Left lung (tissue), 14 donors: ENCODE measurements around the gene MSANTD1. TPM values are rescaled to one million over a fixed set of nuclear protein-coding genes. Genes with fewer than 3 reads are reported as not detected.

Experiments used
- ATAC-seq: fragments of 200-7000 bp; cut with Tn5 transposase; one replicate; pipeline ENCODE4 v1.9.1; 2020; ENCODE audit warnings: moderate library complexity
- DNase-seq, 4 donors: peaks; one replicate each; pipeline ENCODE4 v3.0.0-alpha.2; 2013 to 2020
- H3K27ac ChIP-seq, 2 donors: fragments of 200-600 bp; sonication (generic) in 1 of 2; one replicate each; pipeline versions ENCODE4 v1.5.0 to v1.8.0; 2020 to 2021
- H3K27me3 ChIP-seq, 2 donors: fragments of 200-600 bp; sonication (generic) in 1 of 2; one replicate each; pipeline versions ENCODE4 v1.5.0 to v1.8.0; 2020 to 2021
- H3K36me3 ChIP-seq, 2 donors: fragments of 200-600 bp; sonication (generic) in 1 of 2; one replicate each; pipeline versions ENCODE4 v1.5.0 to v1.8.0; 2020 to 2021
- H3K4me1 ChIP-seq, 2 donors: fragments of 200-600 bp; one replicate each; pipeline ENCODE4 v1.8.0; 2021
- H3K4me3 ChIP-seq, 2 donors: fragments of 200-600 bp; sonication (generic) in 1 of 2; one replicate each; pipeline versions ENCODE4 v1.5.0 to v1.8.0; 2020 to 2021; ENCODE audit warnings: mild to moderate bottlenecking in 1 of 2
- H3K9me3 ChIP-seq, 2 donors: fragments of 200-600 bp; sonication (generic) in 1 of 2; one replicate each; pipeline versions ENCODE4 v1.5.0 to v1.8.0; 2020 to 2021
- intact Hi-C, 2 donors: fragments of 100-400 bp; cut with DNase I; formaldehyde crosslinking; loops; one replicate each; pipeline versions ENCODE4 v1.11.2 to v1.14.2; 2022
- long read RNA-seq, 12 donors: library from polyadenylated mRNA in 2 of 12; unstranded in 2 of 12; transcript quantifications; one replicate each; pipeline ENCODE4 v2.0.0 and lab custom pipeline, GENCODE V29; 2019 to 2026
- polyA plus RNA-seq, 6 donors: library from polyadenylated mRNA; unstranded; fragments of 120-200 nt; gene quantifications; one replicate each; pipeline ENCODE4 v1.2.1, GENCODE V29; 2013; ENCODE audit not compliant: insufficient read length in 6 of 6
- total RNA-seq, 2 donors: library from RNA; stranded (reverse); fragmentation: NEBNext Ultra II Directional; extraction: Animal tissue kit (Norgen Biotek cat#: 25700); gene quantifications; one replicate each; pipeline ENCODE4 v1.2.1, GENCODE V29; 2021
- TF ChIP-seq, protein P1 (sequence below), 2 donors: fragments of 200-600 bp; sonication (generic) in 1 of 2; IDR thresholded peaks; one replicate each; pipeline versions ENCODE4 v1.5.0 to v1.8.0; 2021; ENCODE audit warnings: antibody characterized with exemption in 2 of 2
- donor health status: DM: no; HTN: yes; CAD: no.
- donor health status: DM: no; HTN: no; CAD: no.

The MSANTD1 gene
- total RNA-seq (1 to 10 TPM; 1.1 to 1.4 TPM), polyA plus RNA-seq (1 to 10 TPM in 3 of 6 donors, under 1 TPM in 3; 0.54 to 1.2 (median 0.99) TPM)
- long read RNA-seq, donor 1 = 0 reads
- long read RNA-seq, donor 2 = 0 reads
- long read RNA-seq, donor 3 = 0 reads
- long read RNA-seq, donor 4, partial matches to known transcripts = 0 of 2 reads
- long read RNA-seq, donor 4, other reads (novel, unspliced or antisense) = 2 of 2 reads
- long read RNA-seq, donor 5 = 0 reads
- long read RNA-seq, donor 6 = 0 reads
- long read RNA-seq, donor 7 = 0 reads
- long read RNA-seq, donor 8 = 0 reads
- long read RNA-seq, donor 9 = 0 reads
- long read RNA-seq, donor 10, partial matches to known transcripts = 3 of 5 reads
- long read RNA-seq, donor 10, other reads (novel, unspliced or antisense) = 2 of 5 reads
- long read RNA-seq, donor 11, partial matches to known transcripts = 0 of 2 reads
- long read RNA-seq, donor 11, other reads (novel, unspliced or antisense) = 0 of 2 reads
- long read RNA-seq, donor 12 = 0 reads

DNA sequence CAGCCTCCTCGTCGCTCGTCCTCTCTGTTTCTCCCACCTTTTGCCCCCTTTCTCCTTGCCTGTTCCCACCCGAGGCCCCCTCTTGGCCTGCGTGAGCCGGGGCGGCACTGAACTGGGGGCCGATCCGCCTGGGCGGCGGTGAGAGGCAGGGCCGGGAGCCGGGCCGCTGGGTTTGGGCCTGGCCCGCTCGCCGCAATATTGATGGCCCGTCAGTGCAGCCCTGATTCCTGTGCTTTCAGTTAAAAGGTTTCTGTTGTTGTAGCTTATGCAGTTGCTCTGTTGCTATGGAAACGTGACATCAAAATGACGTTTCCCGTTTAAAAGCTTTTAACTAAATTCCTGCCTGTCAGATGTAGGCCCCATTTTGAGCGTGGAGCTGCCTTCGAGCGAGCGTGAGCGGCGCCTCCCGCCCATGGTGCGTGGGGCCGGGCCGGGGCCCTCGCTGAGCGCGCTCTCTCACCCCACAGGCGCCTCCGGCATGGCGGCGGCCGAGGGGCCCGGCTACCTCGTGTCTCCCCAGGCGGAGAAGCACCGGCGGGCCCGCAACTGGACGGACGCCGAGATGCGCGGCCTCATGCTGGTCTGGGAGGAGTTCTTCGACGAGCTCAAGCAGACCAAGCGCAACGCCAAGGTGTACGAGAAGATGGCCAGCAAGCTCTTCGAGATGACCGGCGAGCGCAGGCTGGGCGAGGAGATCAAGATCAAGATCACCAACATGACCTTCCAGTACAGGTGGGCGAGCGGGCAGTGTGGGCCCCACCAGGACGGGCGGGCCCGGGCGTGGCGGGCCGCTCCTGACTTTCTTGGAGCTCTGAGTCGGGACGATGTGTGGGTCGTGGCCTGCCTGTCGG is at the start of gene MSANTD1:
MSANTD1 (plus strand) TSS at position 349 of the 851 bp plus-strand sequence; CDS start at position 413, 64 bp downstream.
- ATAC-seq (no peak), DNase-seq (peak in 2 of 4 donors; percentile 57 to 78)
- no peaks in the 10 kb centered on the region for H3K9me3 ChIP-seq
- H3K27ac ChIP-seq = no peak within 1 kb of the TSS
- H3K4me3 ChIP-seq = no peak within 1 kb of the TSS
- intact Hi-C loops = no loop called here
- no peaks in the 10 kb centered on the region for H3K4me1 ChIP-seq
- H3K36me3 ChIP-seq = no peaks in the 10 kb centered on the region
- TF ChIP-seq, protein P1, sequence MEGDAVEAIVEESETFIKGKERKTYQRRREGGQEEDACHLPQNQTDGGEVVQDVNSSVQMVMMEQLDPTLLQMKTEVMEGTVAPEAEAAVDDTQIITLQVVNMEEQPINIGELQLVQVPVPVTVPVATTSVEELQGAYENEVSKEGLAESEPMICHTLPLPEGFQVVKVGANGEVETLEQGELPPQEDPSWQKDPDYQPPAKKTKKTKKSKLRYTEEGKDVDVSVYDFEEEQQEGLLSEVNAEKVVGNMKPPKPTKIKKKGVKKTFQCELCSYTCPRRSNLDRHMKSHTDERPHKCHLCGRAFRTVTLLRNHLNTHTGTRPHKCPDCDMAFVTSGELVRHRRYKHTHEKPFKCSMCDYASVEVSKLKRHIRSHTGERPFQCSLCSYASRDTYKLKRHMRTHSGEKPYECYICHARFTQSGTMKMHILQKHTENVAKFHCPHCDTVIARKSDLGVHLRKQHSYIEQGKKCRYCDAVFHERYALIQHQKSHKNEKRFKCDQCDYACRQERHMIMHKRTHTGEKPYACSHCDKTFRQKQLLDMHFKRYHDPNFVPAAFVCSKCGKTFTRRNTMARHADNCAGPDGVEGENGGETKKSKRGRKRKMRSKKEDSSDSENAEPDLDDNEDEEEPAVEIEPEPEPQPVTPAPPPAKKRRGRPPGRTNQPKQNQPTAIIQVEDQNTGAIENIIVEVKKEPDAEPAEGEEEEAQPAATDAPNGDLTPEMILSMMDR (IDR thresholded peaks at IDR 0.05) = no peak
- no peaks in the 10 kb centered on the region for H3K27me3 ChIP-seq

DNA sequence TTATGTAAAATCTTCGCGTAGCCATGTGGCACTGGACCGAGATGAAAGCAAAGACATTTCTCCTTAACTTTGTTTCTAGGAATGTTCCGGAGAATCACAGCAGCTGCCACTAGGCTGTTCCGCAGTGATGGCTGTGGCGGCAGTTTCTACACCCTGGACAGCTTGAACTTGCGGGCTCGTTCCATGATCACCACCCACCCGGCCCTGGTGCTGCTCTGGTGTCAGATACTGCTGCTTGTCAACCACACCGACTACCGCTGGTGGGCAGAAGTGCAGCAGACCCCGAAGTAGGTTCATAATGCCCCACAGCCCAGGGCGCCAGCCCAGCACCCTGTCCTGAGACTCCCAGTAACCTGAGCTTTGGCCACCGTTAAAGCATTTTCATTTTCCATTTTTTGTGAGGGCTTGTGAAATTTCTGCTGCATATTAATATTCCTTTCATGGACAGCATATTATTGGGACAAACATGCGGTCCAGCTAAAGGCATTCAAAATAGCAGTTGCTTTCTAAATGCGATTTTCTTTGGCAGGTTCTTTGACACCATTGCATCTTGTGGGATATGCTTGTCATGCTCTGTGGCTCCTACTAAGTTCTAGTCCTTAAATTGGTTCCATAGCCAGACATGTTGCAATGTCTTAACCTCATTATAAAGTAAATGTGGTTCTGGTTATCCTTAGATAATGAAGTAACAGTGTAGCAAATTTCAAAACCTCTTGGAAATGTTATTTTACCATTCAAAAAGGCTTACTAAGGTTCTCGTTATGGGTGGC is 49.1 kb upstream of the MSANTD1 start:
- ATAC-seq = peak; percentile 16
- Histone ChIP-seq H3K4me3 (no peak overlapping the region), H3K36me3 (peaks cover 0 to 72% of the 10 kb centered on the region in 2 donors), H3K27me3 (no peaks in the 10 kb centered on the region), H3K27ac (peak overlapping the region in 1 of 2 donors; percentile 24), H3K4me1 (peaks cover 15 to 28% of the 10 kb centered on the region in 2 donors), H3K9me3 (no peaks in the 10 kb centered on the region)
- intact Hi-C loops = loop anchor here in 1 of 2 donors (10.0 kb wide), 1 partner anchor 245 kb away; the partner anchor contains the start of gene HGFAC
- peak in 2 of 4 donors; percentile 53 to 54 for DNase-seq
- TF ChIP-seq, protein P1 (IDR thresholded peaks at IDR 0.05) = no peak

DNA sequence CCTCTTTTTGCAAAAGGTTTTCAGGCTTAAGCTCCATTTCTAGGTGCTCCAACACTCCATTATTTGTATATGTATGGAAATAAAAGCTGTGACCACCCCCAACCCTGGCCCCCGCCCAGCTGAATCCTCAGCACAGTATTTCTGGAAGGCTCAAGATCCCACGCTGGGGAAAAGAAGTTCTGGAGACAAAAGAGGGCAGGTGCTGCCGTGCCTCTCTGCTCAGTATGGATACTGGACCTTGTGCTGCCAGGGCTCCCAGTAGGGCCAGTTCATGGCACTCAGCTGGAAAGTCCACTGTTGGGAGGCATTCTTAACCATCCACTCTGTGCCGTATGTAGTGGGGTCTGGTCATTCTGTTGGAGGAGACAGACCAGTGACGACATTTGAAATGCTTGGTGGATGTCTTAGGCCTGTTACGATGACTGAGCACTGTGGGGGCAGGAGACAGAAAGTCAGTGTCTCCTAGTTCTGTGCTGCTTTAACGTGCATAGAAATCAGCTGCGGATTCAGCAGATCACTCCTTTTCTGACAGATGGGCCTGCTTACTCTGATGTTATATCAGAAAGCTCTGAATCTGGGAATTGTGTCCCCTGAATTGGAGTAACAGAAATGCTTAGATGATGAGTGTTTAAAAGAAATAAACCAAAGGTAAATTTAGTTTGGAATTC is 48.4 kb upstream of the MSANTD1 start:
- intact Hi-C loops = no loop called here
- H3K9me3 ChIP-seq = no peaks in the 10 kb centered on the region

More for the DNA sequence above, 48.4 kb upstream of the MSANTD1 start:
- Histone ChIP-seq H3K4me3 (no peak overlapping the region), H3K27ac (peak overlapping the region in 1 of 2 donors; percentile 24), H3K4me1 (peaks cover 15 to 29% of the 10 kb centered on the region in 2 donors), H3K36me3 (peaks cover 0 to 66% of the 10 kb centered on the region in 2 donors), H3K27me3 (no peaks in the 10 kb centered on the region)
- TF ChIP-seq, protein P1 (IDR thresholded peaks at IDR 0.05) = no peak
- DNase-seq = no peak
- no peak for ATAC-seq
